SK-N-MC (cell line): ENCODE results near the gene DYRK2.

ENCODE experiments used
- DNase-seq: peaks from one replicate; pipeline ENCODE4 v3.0.0-alpha.2; 2011; ENCODE audit warnings: low read depth, low spot score
- H3K27ac ChIP-seq: fragments of 200-600 bp; sonication (generic); 2 replicates; pipeline ENCODE4 v1.5.1; 2016; ENCODE audit warnings: mixed run types
- H3K36me3 ChIP-seq: fragments of 200-600 bp; sonication (generic); 2 replicates; pipeline ENCODE4 v1.6.1; 2017; ENCODE audit warnings: antibody characterized with exemption, low read length, mixed read lengths; ENCODE audit not compliant: insufficient read depth
- H3K4me3 ChIP-seq: fragments of 200-600 bp; sonication (generic); 2 replicates; pipeline ENCODE4 v1.5.1; 2016
- H3K9ac ChIP-seq: fragments of 200-600 bp; sonication (generic); 2 replicates; pipeline ENCODE4 v1.8.0; 2017; ENCODE audit warnings: mixed run types, mixed read lengths; ENCODE audit not compliant: insufficient read length
- H3K9me3 ChIP-seq: fragments of 200-600 bp; sonication (generic); 2 replicates; pipeline ENCODE4 v1.6.1; 2017; ENCODE audit warnings: low read depth, mild to moderate bottlenecking, antibody characterized with exemption, low read length, moderate library complexity, mixed read lengths
- EZH2 ChIP-seq: fragments of 200-600 bp; sonication (generic); IDR thresholded peaks from one replicate; pipeline ENCODE4 v1.6.1; 2017; ENCODE audit warnings: antibody characterized with exemption
- FOXP2 ChIP-seq: optimal IDR thresholded peaks from 2 replicates; pipeline ENCODE3; 2011; ENCODE audit warnings: mild to moderate bottlenecking, moderate library complexity; ENCODE audit not compliant: insufficient read depth; ENCODE audit errors: extremely low read length, control extremely low read depth
- POLR2AphosphoS5 ChIP-seq: IDR thresholded peaks from 2 replicates; pipeline ENCODE4 v1.6.1; 2012; ENCODE audit warnings: mild to moderate bottlenecking, low read depth, low read length, borderline replicate concordance

The DYRK2 gene

GRCh38 chr12:67698672-67699581, 50.4 kb downstream of the DYRK2 start:
- Histone ChIP-seq H3K9me3 (no peaks in the 10 kb centered on the region), H3K36me3 (no peaks in the 10 kb centered on the region), H3K27ac (peak overlapping the region; percentile 78), H3K9ac (peak overlapping the region; percentile 53), H3K4me3 (peak overlapping the region; percentile 78)
- TF ChIP-seq EZH2 (no peak), POLR2AphosphoS5 (peak; percentile 60; the same call in 1 of the 2 replicates)
- peak; percentile 94 for DNase-seq

- TF ChIP-seq FOXP2 = no peak
- no peak for TF ChIP-seq POLR2AphosphoS5
- no peak for TF ChIP-seq EZH2
- no peak overlapping the region for H3K4me3 ChIP-seq
These were observed 52.6 kb downstream of the DYRK2 start for GRCh38 chr12:67701121-67701520.

GRCh38 chr12:67702136-67702535, 53.6 kb downstream of the DYRK2 start:
- H3K36me3 ChIP-seq = no peaks in the 10 kb centered on the region
- no peak overlapping the region for H3K9ac ChIP-seq
- DNase-seq = no peak
- no peak for TF ChIP-seq FOXP2
- no peak for TF ChIP-seq EZH2
- TF ChIP-seq POLR2AphosphoS5 = no peak
- H3K9me3 ChIP-seq = no peaks in the 10 kb centered on the region
- no peak overlapping the region for H3K27ac ChIP-seq
- H3K4me3 ChIP-seq = no peak overlapping the region

More at GRCh38 chr12:67701121-67701520, 52.6 kb downstream of the DYRK2 start:
- Histone ChIP-seq H3K9ac (no peak overlapping the region), H3K36me3 (no peaks in the 10 kb centered on the region), H3K27ac (no peak overlapping the region), H3K9me3 (no peaks in the 10 kb centered on the region)
- DNase-seq = no peak

GRCh38 chr12:67704071-67704470, 55.5 kb downstream of the DYRK2 start:
- Histone ChIP-seq H3K9ac (no peak overlapping the region), H3K9me3 (no peaks in the 10 kb centered on the region), H3K27ac (no peak overlapping the region), H3K4me3 (no peak overlapping the region), H3K36me3 (no peaks in the 10 kb centered on the region)
- TF ChIP-seq FOXP2 (no peak), EZH2 (no peak), POLR2AphosphoS5 (no peak)
- no peak for DNase-seq

GRCh38 chr12:67705394-67706370, 57.1 kb downstream of the DYRK2 start:
- H3K4me3 ChIP-seq = no peak overlapping the region
- TF ChIP-seq FOXP2 (no peak), POLR2AphosphoS5 (no peak), EZH2 (no peak)
- H3K9me3 ChIP-seq = no peaks in the 10 kb centered on the region
- no peaks in the 10 kb centered on the region for H3K36me3 ChIP-seq
- no peak overlapping the region for H3K9ac ChIP-seq
- no peak for DNase-seq
- no peak overlapping the region for H3K27ac ChIP-seq

GRCh38 chr12:67709367-67709954, 60.9 kb downstream of the DYRK2 start:
- no peak for DNase-seq
- TF ChIP-seq FOXP2 (no peak), POLR2AphosphoS5 (no peak), EZH2 (no peak)
- Histone ChIP-seq H3K9ac (no peak overlapping the region), H3K4me3 (no peak overlapping the region), H3K36me3 (no peaks in the 10 kb centered on the region), H3K27ac (no peak overlapping the region), H3K9me3 (no peaks in the 10 kb centered on the region)

GRCh38 chr12:67710582-67710981, 62.0 kb downstream of the DYRK2 start:
- no peak overlapping the region for H3K4me3 ChIP-seq
- TF ChIP-seq FOXP2 = no peak
- TF ChIP-seq POLR2AphosphoS5 = no peak
- no peak for TF ChIP-seq EZH2
- no peak for DNase-seq
- no peaks in the 10 kb centered on the region for H3K9me3 ChIP-seq
- no peak overlapping the region for H3K9ac ChIP-seq
- no peaks in the 10 kb centered on the region for H3K36me3 ChIP-seq
- H3K27ac ChIP-seq = no peak overlapping the region

- Histone ChIP-seq H3K4me3 (no peak overlapping the region), H3K9me3 (no peaks in the 10 kb centered on the region), H3K27ac (no peak overlapping the region), H3K36me3 (no peaks in the 10 kb centered on the region), H3K9ac (no peak overlapping the region)
- DNase-seq = no peak
- TF ChIP-seq POLR2AphosphoS5 (no peak), FOXP2 (no peak), EZH2 (no peak)
These were observed 63.5 kb downstream of the DYRK2 start for GRCh38 chr12:67712011-67712410.
